A549 (cell line): ENCODE data around the gene SSUH2.

Experiments
- HOXA7 ChIP-seq: fragments of 250-450 bp; sonication (Bioruptor Pico); IDR thresholded peaks from 2 replicates; pipeline ENCODE4 v1.5.0; 2020; ENCODE audit warnings: mild to moderate bottlenecking, moderate library complexity
- JUN ChIP-seq, 2 experiments: fragments of >200 bp; sonication (Bioruptor Twin); formaldehyde crosslinking; IDR thresholded peaks; 2 replicates in 1 of 2; 3 replicates in 1 of 2; pipeline ENCODE4 v1.6.1; 2016 to 2017
- SMC3 ChIP-seq: fragments of >200 bp; sonication (Bioruptor Twin); formaldehyde crosslinking; IDR thresholded peaks from 3 replicates; pipeline ENCODE4 v1.6.1; 2018; ENCODE audit warnings: inconsistent platforms
- TP53 ChIP-seq: fragments of 250-450 bp; sonication (Bioruptor Pico); IDR thresholded peaks from 2 replicates; pipeline ENCODE4 v1.5.0; 2021; ENCODE audit warnings: mild to moderate bottlenecking, moderate library complexity
- TF ChIP-seq, protein P1 (sequence below): fragments of >200 bp; sonication (Bioruptor Twin); formaldehyde crosslinking; IDR thresholded peaks from 3 replicates; pipeline ENCODE4 v1.5.1; 2016
- TF ChIP-seq, protein P2 (sequence below): fragments of 200-600 bp; sonication (generic); IDR thresholded peaks from 2 replicates; pipeline ENCODE4 v1.6.1; 2016; ENCODE audit warnings: antibody characterized with exemption, mild to moderate bottlenecking, moderate library complexity

DNA sequence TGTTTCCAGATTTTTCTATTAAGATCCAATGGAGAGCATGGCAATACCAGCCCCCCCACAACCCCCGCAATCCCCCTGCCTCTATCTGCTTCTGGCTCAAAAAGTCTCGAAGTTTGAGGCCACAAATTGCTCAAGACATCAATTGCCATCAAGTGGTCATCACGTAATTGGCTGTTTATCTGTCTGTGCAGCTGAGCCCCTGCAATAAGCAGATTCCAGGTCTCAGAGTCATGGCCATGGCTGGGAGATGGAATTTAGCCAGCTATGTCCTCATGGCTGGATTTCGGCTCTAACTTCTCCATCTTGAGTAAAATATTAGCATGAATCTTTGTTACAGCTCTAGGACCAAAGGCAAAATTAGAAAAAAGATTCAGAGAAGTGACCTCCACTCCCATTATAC is 22.7 kb downstream of the SSUH2 start:
- no peak for TF ChIP-seq HOXA7 (CRISPR knock-in tag)
- no peak for TF ChIP-seq SMC3
- TF ChIP-seq, protein P1, sequence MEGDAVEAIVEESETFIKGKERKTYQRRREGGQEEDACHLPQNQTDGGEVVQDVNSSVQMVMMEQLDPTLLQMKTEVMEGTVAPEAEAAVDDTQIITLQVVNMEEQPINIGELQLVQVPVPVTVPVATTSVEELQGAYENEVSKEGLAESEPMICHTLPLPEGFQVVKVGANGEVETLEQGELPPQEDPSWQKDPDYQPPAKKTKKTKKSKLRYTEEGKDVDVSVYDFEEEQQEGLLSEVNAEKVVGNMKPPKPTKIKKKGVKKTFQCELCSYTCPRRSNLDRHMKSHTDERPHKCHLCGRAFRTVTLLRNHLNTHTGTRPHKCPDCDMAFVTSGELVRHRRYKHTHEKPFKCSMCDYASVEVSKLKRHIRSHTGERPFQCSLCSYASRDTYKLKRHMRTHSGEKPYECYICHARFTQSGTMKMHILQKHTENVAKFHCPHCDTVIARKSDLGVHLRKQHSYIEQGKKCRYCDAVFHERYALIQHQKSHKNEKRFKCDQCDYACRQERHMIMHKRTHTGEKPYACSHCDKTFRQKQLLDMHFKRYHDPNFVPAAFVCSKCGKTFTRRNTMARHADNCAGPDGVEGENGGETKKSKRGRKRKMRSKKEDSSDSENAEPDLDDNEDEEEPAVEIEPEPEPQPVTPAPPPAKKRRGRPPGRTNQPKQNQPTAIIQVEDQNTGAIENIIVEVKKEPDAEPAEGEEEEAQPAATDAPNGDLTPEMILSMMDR, result no peak
- TF ChIP-seq, protein P2, sequence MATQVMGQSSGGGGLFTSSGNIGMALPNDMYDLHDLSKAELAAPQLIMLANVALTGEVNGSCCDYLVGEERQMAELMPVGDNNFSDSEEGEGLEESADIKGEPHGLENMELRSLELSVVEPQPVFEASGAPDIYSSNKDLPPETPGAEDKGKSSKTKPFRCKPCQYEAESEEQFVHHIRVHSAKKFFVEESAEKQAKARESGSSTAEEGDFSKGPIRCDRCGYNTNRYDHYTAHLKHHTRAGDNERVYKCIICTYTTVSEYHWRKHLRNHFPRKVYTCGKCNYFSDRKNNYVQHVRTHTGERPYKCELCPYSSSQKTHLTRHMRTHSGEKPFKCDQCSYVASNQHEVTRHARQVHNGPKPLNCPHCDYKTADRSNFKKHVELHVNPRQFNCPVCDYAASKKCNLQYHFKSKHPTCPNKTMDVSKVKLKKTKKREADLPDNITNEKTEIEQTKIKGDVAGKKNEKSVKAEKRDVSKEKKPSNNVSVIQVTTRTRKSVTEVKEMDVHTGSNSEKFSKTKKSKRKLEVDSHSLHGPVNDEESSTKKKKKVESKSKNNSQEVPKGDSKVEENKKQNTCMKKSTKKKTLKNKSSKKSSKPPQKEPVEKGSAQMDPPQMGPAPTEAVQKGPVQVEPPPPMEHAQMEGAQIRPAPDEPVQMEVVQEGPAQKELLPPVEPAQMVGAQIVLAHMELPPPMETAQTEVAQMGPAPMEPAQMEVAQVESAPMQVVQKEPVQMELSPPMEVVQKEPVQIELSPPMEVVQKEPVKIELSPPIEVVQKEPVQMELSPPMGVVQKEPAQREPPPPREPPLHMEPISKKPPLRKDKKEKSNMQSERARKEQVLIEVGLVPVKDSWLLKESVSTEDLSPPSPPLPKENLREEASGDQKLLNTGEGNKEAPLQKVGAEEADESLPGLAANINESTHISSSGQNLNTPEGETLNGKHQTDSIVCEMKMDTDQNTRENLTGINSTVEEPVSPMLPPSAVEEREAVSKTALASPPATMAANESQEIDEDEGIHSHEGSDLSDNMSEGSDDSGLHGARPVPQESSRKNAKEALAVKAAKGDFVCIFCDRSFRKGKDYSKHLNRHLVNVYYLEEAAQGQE, result no peak
- no peak for TF ChIP-seq TP53 (CRISPR knock-in tag)
- TF ChIP-seq JUN (IDR thresholded peaks at IDR 0.05), result no peak
